Muscle of arm (tissue), 12 donors: ENCODE data around the gene KCNMA1. TPM values are rescaled to one million over a fixed set of nuclear protein-coding genes. Genes with fewer than 3 reads are reported as not detected.

Experiments used
- DNase-seq: peaks from one replicate; pipeline ENCODE4 v3.0.0-alpha.2; 2013
- polyA plus RNA-seq, 12 donors: library from polyadenylated mRNA; unstranded; fragments of 120-200 nt; gene quantifications; one replicate each; pipeline ENCODE4 v1.2.1, GENCODE V29; 2013; ENCODE audit not compliant: insufficient read length in 12 of 12

KCNMA1 gene
- polyA plus RNA-seq, 12 donors: 12.3 to 20.1 (median 16.4) TPM; not detected in 1

DNA sequence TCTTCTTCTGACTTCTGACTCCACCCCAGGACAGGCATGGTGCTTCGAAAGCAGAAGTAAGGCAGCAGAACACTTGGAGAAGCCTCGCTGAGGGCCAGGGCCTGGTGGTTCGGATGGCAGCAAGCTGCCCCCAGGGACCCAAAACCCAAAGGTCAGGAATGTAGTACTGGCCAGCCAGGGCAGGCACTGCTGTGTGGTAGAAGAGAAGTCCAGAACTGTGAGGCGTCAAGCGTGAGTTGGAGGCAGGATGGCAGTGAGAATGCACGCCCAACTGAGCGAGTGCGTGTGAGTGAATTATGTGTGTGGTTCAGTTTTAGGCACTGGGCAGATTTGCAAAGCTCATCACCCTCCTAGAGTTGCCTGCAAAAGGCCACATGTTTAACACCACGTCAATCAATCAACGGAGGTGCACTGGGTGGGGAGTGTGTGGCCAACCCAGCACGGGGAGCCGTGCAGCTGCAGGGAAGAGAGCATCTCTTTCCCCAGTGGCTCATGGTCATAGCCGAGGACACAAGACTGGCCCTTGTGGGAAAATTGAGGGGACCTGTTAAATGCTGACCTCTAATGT lies 144.3 kb downstream of the KCNMA1 start:
- DNase-seq: no peak

GRCh38 chr10:77492368-77492994 lies 145.1 kb downstream of the KCNMA1 start:
- DNase-seq: no peak

GRCh38 chr10:77490534-77491314 lies 146.9 kb downstream of the KCNMA1 start:
- no peak for DNase-seq

- DNase-seq: no peak
Observed at GRCh38 chr10:77486517-77486916, 151.1 kb downstream of the KCNMA1 start.

DNA sequence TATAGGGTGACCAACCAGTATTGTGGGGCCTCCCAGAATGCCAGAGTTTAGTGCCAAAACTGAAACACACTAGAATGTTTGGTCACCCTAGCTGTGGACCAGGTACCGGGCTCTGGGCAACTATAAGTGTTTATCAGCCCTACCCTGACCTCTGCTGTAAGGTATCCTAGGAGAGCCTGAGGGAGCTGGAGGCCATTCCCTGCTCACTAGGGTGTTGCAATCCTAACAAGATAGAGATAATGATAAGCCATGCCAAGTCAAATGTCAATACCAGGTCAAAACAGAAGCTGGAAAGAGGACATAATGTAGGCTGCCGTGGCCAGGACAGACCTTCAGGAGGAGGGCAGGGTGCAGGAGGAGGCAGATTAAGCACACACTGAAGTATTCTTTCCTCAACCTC lies 151.8 kb downstream of the KCNMA1 start:
- no peak for DNase-seq

DNA sequence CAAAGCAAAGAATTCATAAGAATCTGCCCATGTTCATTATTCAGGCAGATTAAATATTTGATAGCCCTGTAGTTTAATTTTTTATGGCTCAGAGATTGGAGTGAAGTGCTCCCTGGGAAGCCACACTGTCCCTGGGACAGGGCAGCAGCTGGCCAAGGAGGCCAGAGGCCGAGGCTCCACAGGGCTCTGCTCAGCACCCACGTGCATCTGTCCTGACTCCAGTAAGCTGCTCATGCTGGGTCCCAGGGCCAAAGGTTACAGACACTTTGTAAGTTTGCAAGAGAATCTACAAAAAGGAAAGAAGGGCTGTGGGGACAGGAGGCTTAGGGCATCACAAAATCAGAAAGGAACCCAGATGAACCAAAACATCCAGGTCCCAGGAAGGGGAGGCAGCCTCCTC lies 155.5 kb downstream of the KCNMA1 start:
- no peak for DNase-seq

DNA sequence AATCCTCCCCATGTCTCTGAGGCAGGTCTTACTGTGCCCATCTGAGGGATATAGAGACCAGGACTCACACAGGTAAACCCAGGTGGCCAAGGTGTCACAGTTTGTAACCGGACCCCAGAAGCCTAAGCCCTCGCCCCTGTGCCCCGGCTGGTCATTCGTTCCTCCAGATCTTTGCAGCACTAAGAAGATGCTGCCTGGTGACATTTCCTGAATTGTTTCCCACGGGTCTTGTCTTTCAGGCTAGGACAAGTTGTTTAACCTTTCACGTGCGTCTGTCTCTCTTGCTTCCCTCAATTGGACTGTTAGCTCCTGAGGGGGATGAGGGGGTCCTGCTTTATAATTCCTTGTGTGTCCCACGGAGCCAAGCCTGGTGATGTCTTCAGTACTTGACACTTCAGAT lies 158.0 kb downstream of the KCNMA1 start:
- DNase-seq: no peak

GRCh38 chr10:77478962-77479359 lies 158.6 kb downstream of the KCNMA1 start:
- no peak for DNase-seq

GRCh38 chr10:77478247-77478961 lies 159.2 kb downstream of the KCNMA1 start:
- DNase-seq: no peak

- no peak for DNase-seq
Observed at GRCh38 chr10:77475522-77475921, 162.1 kb downstream of the KCNMA1 start.

DNA sequence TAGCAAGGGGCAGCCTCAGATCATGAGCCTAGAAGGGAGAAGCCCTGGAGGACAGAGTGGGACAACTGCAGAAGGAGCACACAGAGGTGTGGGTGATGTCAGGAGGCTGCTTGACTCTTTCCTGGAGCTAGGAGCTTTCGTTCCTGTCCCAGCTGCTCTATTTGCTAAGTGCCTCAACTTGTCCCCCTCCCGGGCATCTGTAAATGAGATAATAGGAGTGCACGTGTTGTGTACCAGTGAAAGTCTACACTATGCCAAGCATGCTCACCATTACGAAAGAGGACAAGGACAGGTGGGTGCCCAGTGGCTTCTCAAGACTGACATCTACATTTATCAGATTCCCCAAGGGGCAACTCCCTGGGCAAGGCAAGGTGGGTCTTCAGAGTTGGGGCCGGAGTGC lies 162.7 kb downstream of the KCNMA1 start:
- no peak for DNase-seq

DNA sequence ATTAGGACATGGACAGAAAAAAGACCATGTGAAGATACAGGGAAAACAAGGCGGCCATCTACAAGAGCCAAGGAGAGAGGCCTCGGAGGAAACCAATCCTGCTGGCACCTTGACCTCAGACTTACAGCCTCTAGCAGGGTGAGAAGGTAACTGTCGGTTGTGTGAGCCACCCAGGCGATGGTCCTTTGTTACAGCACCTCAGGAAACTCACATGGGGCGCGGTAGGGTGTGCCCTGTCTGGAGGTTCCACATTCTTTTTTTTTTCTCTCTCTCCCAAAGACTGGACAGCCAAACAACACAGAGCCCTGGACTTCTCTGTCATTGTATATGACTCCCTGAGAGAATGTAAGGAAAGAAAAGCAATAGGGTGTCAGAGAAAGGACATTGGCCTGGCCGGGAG lies 163.2 kb downstream of the KCNMA1 start:
- DNase-seq: no peak

GRCh38 chr10:77472146-77472545 lies 165.5 kb downstream of the KCNMA1 start:
- DNase-seq: no peak

DNA sequence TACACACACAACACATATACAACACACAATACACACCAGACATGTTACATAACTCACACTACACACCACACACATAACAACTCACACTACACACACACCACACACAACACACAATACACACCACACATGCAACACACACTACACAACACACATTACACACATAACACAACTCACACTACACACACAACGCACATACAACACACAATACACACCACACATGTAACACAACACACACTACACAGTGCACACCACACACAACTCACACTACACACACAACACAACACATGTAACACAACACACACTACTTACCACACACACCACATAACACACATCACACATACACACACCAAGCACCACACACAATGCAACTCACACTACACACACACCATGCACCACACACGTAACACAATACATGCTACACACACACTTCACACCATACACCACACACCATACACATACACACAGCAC lies 166.5 kb downstream of the KCNMA1 start:
- no peak for DNase-seq

- no peak for DNase-seq
Observed at GRCh38 chr10:77467422-77467963, 170.1 kb downstream of the KCNMA1 start.

- no peak for DNase-seq
Observed at GRCh38 chr10:77463967-77464745, 173.5 kb downstream of the KCNMA1 start.

DNA sequence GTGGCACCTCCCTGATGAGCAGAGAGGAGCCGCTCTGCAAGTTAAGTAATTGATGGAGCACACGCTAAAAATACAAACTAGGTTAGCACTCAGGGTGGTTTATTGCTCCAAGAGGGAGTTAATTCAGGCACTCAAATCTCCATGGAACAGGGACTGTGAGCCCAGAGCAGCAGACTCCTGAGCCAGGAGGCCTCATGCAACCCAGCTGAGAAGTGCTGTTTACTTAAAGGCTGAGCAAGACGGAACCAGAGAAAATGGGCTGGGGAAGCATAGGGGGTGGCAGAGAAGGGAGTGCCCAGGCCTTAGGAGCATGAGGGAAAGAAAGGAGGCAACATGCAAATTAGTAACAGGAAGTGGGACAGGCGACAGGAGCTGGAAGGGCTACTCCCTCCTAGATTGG lies 174.1 kb downstream of the KCNMA1 start:
- no peak for DNase-seq

DNA sequence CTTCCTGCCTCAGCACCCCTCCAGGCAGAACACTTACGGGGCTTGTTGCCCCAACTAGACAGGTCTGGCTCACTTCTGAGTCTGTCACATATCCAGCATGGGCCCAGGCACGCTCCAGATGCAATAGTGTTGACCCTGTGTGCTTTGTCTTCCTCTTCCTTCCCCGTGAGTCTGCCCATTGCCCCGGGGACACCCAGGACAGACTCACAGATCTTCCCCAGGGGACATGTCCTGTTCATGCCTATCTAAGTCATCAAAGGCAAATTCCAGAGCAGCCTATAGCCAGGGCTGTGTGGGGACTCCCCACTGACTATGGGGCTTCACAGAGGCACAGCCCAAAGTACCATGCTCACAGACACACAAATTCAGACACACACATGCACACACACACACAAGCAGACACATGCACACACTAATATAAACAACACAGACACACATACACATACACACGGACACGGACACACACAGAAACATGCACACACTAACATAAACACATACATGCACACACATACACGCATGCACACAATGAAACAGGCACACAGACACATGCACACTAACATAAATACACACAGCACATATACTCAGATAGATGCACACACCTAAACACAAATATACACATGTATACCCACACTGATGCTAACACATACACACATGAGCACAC lies 175.8 kb downstream of the KCNMA1 start:
- DNase-seq: no peak

DNA sequence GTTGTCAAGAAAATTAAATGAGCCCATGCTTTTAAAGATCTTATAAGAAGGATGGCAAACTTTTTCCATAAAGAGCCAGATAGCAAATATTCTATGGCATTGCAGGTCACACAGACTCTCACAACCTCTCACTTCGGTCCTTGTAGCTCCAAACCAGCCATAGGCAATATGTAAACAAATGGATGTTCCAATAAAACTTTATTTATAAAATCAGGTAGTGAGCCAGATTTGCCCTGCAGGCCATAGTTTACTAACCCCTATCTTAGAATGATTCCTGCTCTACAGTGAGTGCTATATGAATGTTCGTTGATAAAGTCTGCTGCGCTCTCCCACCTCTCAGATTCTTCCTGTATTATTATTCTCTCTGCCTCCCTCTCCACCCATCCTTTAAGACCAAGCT lies 177.7 kb downstream of the KCNMA1 start:
- DNase-seq: no peak

DNA sequence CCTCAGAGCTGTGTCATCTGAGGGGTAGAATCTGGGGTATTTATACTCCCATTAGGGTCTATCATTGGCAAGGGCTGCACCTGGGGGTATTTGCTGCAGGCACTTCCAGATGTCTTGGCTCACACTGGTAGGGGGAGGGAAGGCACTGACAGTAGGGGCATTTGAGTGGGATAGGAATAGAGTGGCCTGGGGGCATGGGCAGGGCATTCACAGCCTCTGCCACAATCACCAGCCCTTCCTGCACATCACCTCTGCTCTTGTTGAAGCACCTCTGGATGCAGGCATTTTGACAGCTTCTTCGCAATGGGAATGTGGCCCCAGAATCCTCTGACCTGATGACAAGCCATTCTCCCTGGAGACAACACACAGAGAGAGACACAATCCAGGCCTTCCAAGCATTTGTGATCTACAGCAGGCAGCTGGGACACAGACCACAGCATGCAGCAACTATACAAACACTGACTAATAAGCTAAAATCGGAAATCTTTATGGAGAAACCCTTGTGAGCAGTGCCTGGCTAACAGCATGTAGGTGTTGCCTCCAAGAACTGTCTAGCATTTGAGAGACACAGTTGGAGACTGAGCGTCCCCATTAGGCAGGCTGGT lies 178.5 kb downstream of the KCNMA1 start:
- no peak for DNase-seq
